ENCODE measurements around the gene MRPS22.
A peak's percentile ranks its signal among the peaks of the same experiment; 100 is the strongest.

MRPS22 gene

GRCh38 chr3:139343895-139344856 is at the start of gene MRPS22:
TSS of gene MRPS22 (plus strand) at chr3:139344020. CDS start at chr3:139344027, 7 bp downstream.
- peak; percentile 56 for DNase-seq

GRCh38 chr3:139295040-139295439 is 48.8 kb upstream of the MRPS22 start:
- DNase-seq = no peak

GRCh38 chr3:139296141-139296718 is 47.6 kb upstream of the MRPS22 start:
- no peak for DNase-seq

GRCh38 chr3:139297588-139298311 is 46.1 kb upstream of the MRPS22 start:
- DNase-seq = no peak

GRCh38 chr3:139299261-139300132 is 44.3 kb upstream of the MRPS22 start:
- DNase-seq = no peak

- no peak for DNase-seq
Measured at GRCh38 chr3:139300416-139300815, 43.4 kb upstream of the MRPS22 start.

- DNase-seq = no peak
Measured at GRCh38 chr3:139301183-139301582, 42.6 kb upstream of the MRPS22 start.

- DNase-seq = no peak
Measured at GRCh38 chr3:139301654-139302053, 42.2 kb upstream of the MRPS22 start.

- no peak for DNase-seq
Measured at GRCh38 chr3:139302084-139302800, 41.6 kb upstream of the MRPS22 start.

GRCh38 chr3:139302801-139303113 is 41.1 kb upstream of the MRPS22 start:
- DNase-seq = no peak

GRCh38 chr3:139303216-139303615 is 40.6 kb upstream of the MRPS22 start:
- DNase-seq = no peak

GRCh38 chr3:139304383-139304782 is 39.4 kb upstream of the MRPS22 start:
- DNase-seq = no peak

GRCh38 chr3:139306078-139306477 is 37.7 kb upstream of the MRPS22 start:
- no peak for DNase-seq

GRCh38 chr3:139307072-139307491 is 36.7 kb upstream of the MRPS22 start:
- no peak for DNase-seq

- DNase-seq = no peak
Measured at GRCh38 chr3:139307601-139308555, 35.9 kb upstream of the MRPS22 start.

- DNase-seq = no peak
Measured at GRCh38 chr3:139308560-139308959, 35.3 kb upstream of the MRPS22 start.

GRCh38 chr3:139309061-139309591 is 34.7 kb upstream of the MRPS22 start:
- DNase-seq = no peak

GRCh38 chr3:139309880-139310279 is 33.9 kb upstream of the MRPS22 start:
- DNase-seq = no peak

- DNase-seq = no peak
Measured at GRCh38 chr3:139310474-139310933, 33.3 kb upstream of the MRPS22 start.

- DNase-seq = no peak
Measured at GRCh38 chr3:139311557-139311956, 32.3 kb upstream of the MRPS22 start.
